IPS-20b (cell line): ENCODE measurements around the gene FARP1.

Source experiments
- H3K27ac ChIP-seq: one replicate; pipeline ENCODE4 v1.5.1; 2013; ENCODE audit warnings: low read length
- H3K27me3 ChIP-seq: 2 replicates; pipeline ENCODE4 v1.6.1; 2013; ENCODE audit warnings: mild to moderate bottlenecking, low read length, inconsistent platforms; ENCODE audit not compliant: insufficient read depth
- H3K36me3 ChIP-seq: 2 replicates; pipeline ENCODE4 v1.6.1; 2013; ENCODE audit warnings: low read depth, mild to moderate bottlenecking, inconsistent platforms, low read length, moderate library complexity; ENCODE audit not compliant: insufficient read depth
- H3K4me1 ChIP-seq: 2 replicates; pipeline ENCODE4 v1.6.1; 2013; ENCODE audit warnings: mild to moderate bottlenecking, control low read depth, inconsistent platforms, low read length, moderate library complexity; ENCODE audit not compliant: insufficient read depth
- H3K4me3 ChIP-seq: 2 replicates; pipeline ENCODE4 v1.5.1; 2013; ENCODE audit warnings: mild to moderate bottlenecking, low read length, inconsistent platforms
- H3K9ac ChIP-seq: 2 replicates; pipeline ENCODE4 v1.6.1; 2013; ENCODE audit warnings: low read depth, mild to moderate bottlenecking, inconsistent platforms, low read length, moderate library complexity
- H3K9me3 ChIP-seq: 2 replicates; pipeline ENCODE4 v1.6.1; 2013; ENCODE audit warnings: mild to moderate bottlenecking, low read depth, low read length, inconsistent platforms; ENCODE audit not compliant: insufficient read depth

The FARP1 gene

DNA sequence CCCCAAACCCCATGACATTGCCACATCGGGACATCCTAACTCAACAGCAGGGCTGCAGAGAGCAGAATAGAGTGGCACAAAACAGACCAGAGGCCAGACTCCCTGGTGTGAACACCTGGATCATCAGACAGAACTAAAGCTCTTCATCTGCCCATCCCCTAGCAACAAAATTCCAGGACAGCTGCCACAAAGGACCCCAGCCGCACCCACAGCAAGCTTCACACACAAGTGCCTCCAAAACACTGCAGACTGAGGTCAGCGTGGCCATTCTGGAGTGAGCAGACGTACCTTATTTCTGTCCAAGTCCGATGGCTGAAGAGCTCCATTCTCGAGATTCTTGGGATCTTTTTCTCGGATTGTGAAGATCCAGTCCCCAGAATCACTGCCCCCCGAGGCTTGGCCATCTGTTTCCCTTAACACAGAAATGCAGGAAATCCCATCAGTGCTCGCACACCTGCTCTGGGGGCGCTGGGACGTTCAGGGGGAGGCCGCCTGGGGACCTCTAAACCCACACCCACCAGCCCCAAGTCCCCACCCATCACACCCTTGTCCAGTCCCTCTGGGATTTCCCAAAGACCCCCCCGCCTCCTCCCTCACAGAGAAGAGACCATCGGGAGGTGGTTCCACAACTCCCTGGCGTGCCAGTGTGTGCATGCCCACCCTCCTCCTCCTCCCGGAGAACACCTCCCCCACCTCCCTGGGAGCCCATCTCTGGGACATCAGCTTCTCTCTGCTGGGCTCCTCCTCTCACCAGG is 318.8 kb downstream of the FARP1 start:
- H3K9ac ChIP-seq: no peak overlapping the region
- no peak overlapping the region for H3K4me3 ChIP-seq
- no peaks in the 10 kb centered on the region for H3K9me3 ChIP-seq
- H3K27ac ChIP-seq: no peak overlapping the region
- peaks cover 87% of the 10 kb centered on the region for H3K36me3 ChIP-seq
- H3K4me1 ChIP-seq: no peaks in the 10 kb centered on the region
- no peaks in the 10 kb centered on the region for H3K27me3 ChIP-seq

DNA sequence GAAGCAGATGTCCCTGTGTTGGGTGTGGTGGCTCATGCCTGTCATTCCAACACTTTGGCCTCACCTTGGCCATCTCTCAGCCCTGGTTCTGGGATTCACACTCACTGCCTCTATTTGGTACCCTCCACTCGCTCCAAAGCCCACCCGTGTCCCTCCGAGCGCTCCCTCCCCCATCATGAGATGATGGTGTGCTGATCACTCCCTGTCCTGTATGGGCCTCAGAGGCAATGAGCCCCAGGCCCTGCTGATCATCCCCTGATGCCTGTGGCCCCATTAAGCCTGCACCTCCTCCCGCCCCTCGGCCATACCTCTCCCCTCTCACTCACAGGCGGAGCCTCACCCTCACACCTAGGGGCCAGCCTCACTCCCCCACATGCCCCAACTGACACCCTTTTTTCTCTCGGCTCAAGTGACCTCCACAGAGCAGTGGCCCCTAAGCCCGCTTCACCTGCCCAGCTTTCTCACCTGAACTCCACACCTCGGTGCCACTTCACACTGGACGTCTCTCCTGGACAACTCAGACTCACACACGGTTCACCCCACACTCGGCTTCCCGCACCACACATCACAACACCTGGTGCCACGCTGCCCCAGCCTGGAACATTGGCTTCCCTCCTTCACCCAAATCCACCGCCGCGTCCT is 319.5 kb downstream of the FARP1 start:
- Histone ChIP-seq H3K27me3 (no peaks in the 10 kb centered on the region), H3K4me3 (no peak overlapping the region), H3K9ac (no peak overlapping the region), H3K9me3 (no peaks in the 10 kb centered on the region), H3K36me3 (peaks cover 84% of the 10 kb centered on the region), H3K27ac (no peak overlapping the region), H3K4me1 (no peaks in the 10 kb centered on the region)

DNA sequence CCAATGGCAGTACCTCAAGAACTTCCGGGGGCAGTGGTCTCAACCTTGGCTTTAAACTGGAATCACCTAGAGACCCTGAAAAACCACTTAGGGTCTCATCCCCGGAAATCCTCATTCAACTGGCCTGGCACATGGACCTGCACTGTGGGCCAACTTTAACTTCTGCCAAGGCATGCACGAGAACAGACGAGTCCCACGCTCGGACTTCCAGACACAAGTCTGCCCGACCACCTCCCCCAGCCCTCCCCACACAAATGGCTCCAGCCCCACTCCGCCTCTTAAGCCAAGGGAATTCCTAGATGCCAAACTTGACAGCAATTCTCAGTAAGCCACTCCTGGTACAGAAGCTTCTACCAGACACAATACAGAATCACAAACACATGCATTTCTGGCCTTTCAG is 320.1 kb downstream of the FARP1 start:
- H3K36me3 ChIP-seq: peaks cover 85% of the 10 kb centered on the region
- no peaks in the 10 kb centered on the region for H3K4me1 ChIP-seq
- H3K9me3 ChIP-seq: no peaks in the 10 kb centered on the region
- no peak overlapping the region for H3K4me3 ChIP-seq
- no peak overlapping the region for H3K9ac ChIP-seq
- no peaks in the 10 kb centered on the region for H3K27me3 ChIP-seq
- no peak overlapping the region for H3K27ac ChIP-seq

DNA sequence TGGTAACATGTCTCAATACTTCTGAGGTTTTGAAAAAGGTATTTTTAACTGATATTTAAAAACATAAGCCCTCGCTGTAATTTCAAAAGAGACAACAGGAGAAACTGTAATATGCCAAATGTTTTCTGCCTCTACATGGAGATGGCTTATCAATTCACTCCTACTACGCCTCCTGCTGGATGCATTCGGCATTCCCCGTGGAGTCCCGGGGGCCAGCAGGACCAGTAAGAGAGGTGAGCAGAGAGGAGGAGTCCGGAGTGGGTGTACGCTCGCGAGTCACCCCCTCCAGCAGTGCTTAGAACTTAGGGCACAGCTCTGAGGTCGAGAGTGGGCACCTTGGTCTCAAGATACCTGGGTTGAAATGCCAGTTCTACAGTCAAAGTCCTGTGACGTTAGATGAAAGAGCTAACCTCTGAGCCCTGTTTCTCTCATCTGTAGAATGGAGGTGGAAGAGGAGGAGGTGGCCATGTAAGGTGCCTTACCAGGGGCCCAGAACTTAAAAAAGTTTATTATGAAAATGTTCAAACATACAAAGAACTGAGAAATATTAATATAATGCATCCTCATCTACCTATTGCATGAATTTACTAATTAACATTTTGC is 323.8 kb downstream of the FARP1 start:
- H3K36me3 ChIP-seq: peaks cover 68% of the 10 kb centered on the region
- H3K9me3 ChIP-seq: no peaks in the 10 kb centered on the region
- H3K27me3 ChIP-seq: no peaks in the 10 kb centered on the region
- H3K4me1 ChIP-seq: no peaks in the 10 kb centered on the region
- H3K27ac ChIP-seq: no peak overlapping the region
- H3K4me3 ChIP-seq: no peak overlapping the region
- H3K9ac ChIP-seq: no peak overlapping the region

DNA sequence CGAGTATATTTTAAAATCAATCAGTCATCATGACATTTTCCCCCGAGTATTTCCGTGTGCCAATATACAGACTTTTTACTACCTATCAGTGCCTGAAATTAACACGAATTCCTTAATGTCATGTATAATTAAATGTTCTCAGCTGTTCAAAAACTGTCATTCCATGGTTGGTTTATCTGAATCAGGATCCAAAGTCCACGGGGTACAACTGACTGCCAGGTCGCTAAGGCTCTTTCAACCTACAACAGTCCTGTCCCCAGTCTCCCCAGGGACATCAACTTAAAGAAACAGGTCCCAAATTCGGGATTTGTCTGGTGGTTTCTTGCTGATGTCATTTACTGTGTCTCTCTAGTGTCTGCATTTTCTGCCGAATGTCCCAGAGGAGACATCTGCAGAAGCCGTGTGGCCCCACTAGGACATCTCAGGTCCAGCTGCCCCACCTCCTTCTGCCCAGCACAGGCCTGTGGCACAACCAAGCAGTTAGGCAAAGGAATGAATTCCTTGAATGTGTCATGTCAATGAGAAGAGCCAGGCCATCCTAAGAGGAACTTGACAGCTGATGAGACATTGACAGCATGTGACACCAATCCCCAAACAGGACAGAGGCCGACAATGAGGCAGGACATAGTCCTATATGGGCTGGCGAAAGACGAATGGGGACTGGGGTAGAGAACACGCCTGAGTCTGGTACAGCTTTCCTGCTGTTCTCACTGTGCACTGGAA is 324.5 kb downstream of the FARP1 start:
- Histone ChIP-seq H3K27me3 (no peaks in the 10 kb centered on the region), H3K4me3 (no peak overlapping the region), H3K36me3 (peaks cover 68% of the 10 kb centered on the region)

DNA sequence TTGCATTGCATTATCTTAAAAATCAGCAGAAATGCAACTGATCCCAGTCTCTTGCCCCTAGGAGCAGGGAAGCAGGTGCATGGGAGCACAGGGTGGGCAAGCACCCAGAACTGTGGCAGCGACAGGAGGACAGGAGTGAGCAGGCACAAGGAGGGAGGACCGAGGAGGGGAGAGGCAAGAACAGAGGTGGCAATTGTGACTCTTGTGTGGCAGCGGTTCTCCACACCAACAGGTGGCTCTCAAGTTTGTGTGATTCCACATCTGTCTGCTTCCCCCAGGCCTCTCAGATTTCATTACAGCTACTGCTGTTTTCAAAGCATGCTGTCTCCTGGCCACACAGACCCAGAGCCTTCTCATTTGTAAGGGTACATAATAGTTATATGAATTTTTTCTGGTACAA is 325.5 kb downstream of the FARP1 start:
- Histone ChIP-seq H3K4me1 (no peaks in the 10 kb centered on the region), H3K4me3 (no peak overlapping the region), H3K27me3 (no peaks in the 10 kb centered on the region), H3K9ac (no peak overlapping the region), H3K27ac (no peak overlapping the region), H3K9me3 (no peaks in the 10 kb centered on the region), H3K36me3 (peaks cover 65% of the 10 kb centered on the region)

More for the DNA sequence above, 324.5 kb downstream of the FARP1 start:
- Histone ChIP-seq H3K9ac (no peak overlapping the region), H3K27ac (no peak overlapping the region), H3K9me3 (no peaks in the 10 kb centered on the region), H3K4me1 (no peaks in the 10 kb centered on the region)

DNA sequence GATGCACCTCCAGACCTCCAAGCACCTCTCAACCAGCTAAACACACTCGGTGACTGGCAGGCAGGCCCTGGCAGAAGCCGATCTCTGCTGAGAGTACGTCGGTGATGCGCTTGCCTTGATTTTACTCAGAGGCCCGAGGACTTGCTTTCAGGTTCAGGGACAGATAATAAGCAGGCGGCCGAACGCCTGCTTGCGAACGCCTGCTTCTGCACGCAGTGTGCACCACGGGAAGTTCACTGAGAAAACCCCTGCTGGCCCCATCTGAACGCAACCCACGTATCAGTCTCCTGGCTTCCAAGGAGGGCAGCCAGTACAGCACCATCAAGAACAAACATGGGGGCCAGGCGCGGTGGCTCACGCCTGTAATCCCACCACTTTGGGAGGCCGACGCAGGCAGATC is 326.0 kb downstream of the FARP1 start:
- Histone ChIP-seq H3K36me3 (peaks cover 65% of the 10 kb centered on the region), H3K4me1 (no peaks in the 10 kb centered on the region; the same call in 1 of the 2 replicates), H3K4me3 (no peak overlapping the region), H3K27me3 (no peaks in the 10 kb centered on the region), H3K27ac (no peak overlapping the region), H3K9ac (no peak overlapping the region), H3K9me3 (no peaks in the 10 kb centered on the region)

DNA sequence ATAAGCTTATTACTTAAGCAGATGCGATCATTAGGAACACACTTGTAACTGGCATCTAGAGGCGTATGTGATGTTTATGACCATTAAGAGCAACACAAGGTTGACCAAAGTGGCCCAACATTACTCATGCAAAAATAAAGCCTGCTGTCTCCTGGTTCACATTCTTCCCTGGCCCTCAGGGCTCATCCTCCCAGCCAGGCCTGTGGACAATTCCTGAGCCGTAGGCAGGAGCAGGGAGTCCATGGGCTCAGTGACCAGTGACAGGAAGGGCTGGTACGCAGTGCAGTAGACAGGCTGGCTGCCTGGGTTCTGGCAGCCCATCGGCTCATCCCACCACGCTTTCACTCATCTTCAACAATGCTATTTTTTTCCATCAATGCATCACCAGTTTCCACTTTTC is 328.0 kb downstream of the FARP1 start:
- H3K27ac ChIP-seq: no peak overlapping the region
- peaks cover 7% of the 10 kb centered on the region; the same call in 1 of the 2 replicates for H3K4me1 ChIP-seq
- no peak overlapping the region for H3K9ac ChIP-seq
- H3K27me3 ChIP-seq: no peaks in the 10 kb centered on the region
- no peak overlapping the region for H3K4me3 ChIP-seq
- no peaks in the 10 kb centered on the region for H3K9me3 ChIP-seq
- peaks cover 65% of the 10 kb centered on the region for H3K36me3 ChIP-seq

DNA sequence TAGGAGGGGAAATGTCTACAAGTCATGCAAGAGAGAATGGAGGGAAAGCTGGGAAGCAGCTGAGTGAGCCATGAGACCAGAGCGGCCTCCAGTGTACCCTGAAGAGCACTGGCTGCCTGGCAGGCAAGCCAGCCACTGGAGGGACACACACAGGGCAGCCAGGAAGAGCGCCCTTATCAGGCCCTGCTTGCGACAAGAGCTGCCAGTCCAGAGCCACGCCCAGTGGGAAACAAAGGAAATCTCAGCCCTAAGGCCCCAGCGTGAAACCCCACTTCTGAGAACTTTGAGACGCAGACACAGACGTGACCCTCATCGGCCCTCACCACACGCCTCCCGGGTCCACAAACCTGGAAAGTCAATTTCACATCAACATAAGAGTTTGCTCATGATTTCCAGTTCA is 329.0 kb downstream of the FARP1 start:
- H3K36me3 ChIP-seq: peaks cover 59% of the 10 kb centered on the region

DNA sequence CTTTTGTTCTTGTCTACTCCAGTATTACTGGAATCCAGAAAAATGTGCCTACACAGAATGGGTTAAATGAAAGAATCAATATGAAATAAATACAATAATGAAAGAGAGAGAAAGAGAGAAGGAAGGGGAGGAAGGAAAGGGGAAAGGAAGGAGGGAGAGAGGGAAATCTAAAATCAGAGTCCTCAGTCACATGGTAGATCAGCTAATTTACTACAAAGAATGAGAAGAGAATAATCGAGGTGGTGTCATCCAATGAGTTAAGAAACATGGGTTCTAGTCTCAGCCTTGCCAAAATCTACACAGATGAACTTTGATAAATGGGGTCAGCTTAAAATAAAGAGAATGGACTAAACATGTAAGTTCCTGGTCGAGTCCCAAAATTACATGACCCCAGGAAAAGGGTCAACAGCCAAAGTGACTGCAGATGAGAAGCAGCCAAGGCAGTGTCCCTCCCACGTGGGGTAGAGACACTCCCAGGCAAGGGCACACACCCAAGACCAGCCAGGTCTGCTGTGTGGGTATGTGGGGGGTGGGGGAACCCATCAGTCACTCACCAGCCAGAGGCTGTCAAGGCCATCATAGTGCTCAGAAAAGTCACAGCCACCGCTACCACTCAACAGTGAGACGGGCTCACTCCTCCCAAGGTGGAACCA is 330.4 kb downstream of the FARP1 start:
- Histone ChIP-seq H3K4me1 (peaks cover 27% of the 10 kb centered on the region), H3K4me3 (no peak overlapping the region), H3K27me3 (no peaks in the 10 kb centered on the region), H3K9me3 (no peaks in the 10 kb centered on the region), H3K36me3 (peaks cover 50% of the 10 kb centered on the region), H3K9ac (no peak overlapping the region), H3K27ac (no peak overlapping the region)

More for the DNA sequence above, 329.0 kb downstream of the FARP1 start:
- Histone ChIP-seq H3K9me3 (no peaks in the 10 kb centered on the region), H3K9ac (no peak overlapping the region), H3K4me3 (no peak overlapping the region), H3K27ac (no peak overlapping the region), H3K4me1 (peaks cover 16% of the 10 kb centered on the region), H3K27me3 (no peaks in the 10 kb centered on the region)

DNA sequence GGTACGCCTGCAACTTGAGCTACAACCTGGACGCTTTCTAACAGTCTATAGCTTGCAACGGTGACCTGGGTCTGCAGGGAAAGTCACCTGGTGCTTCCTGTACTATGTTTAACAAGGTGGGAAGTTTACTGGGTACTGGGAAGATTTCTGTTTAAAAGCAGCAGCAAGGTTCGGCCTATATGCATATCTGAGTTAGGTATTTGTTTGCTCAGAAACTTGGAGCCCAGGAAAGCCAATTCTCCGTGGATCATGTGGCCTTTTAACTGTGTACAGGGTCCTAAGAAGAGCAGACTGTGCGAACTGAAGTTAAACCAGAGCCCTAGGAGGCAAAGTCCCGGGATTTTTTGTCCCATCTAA is 330.9 kb downstream of the FARP1 start:
- Histone ChIP-seq H3K9me3 (no peaks in the 10 kb centered on the region), H3K27ac (no peak overlapping the region), H3K27me3 (no peaks in the 10 kb centered on the region), H3K36me3 (peaks cover 50% of the 10 kb centered on the region), H3K4me1 (peaks cover 32% of the 10 kb centered on the region), H3K9ac (no peak overlapping the region), H3K4me3 (no peak overlapping the region)
